Nephron progenitor cell (in vitro differentiated cells): ENCODE data around the gene DNAJC18.

Source experiments
- DNase-seq: peaks from one replicate; pipeline ENCODE4 v3.0.0; 2021
- H3K27ac Mint-ChIP-seq: 2 replicates; pipeline ENCODE4 v1.8.0; 2021; ENCODE audit warnings: mild to moderate bottlenecking, moderate library complexity, mixed read lengths
- H3K27me3 Mint-ChIP-seq: 2 replicates; pipeline ENCODE4 v1.8.0; 2021; ENCODE audit warnings: mild to moderate bottlenecking, low read depth, mixed read lengths; ENCODE audit not compliant: poor library complexity
- H3K36me3 Mint-ChIP-seq: 2 replicates; pipeline ENCODE4 v1.8.0; 2021; ENCODE audit warnings: low read depth, mixed read lengths
- H3K4me1 Mint-ChIP-seq: 2 replicates; pipeline ENCODE4 v1.8.0; 2021; ENCODE audit warnings: mixed read lengths
- H3K4me3 Mint-ChIP-seq: 2 replicates; pipeline ENCODE4 v1.8.0; 2021; ENCODE audit warnings: mild to moderate bottlenecking, moderate library complexity, mixed read lengths
- H3K9me3 Mint-ChIP-seq: 2 replicates; pipeline ENCODE4 v1.8.0; 2021; ENCODE audit warnings: mild to moderate bottlenecking, moderate library complexity, mixed read lengths
- TF ChIP-seq, protein P1 (sequence below): fragments of 200-600 bp; sonication (generic); IDR thresholded peaks from 2 replicates; pipeline ENCODE4 v1.5.0; 2021; ENCODE audit warnings: antibody characterized with exemption

The DNAJC18 gene

DNA sequence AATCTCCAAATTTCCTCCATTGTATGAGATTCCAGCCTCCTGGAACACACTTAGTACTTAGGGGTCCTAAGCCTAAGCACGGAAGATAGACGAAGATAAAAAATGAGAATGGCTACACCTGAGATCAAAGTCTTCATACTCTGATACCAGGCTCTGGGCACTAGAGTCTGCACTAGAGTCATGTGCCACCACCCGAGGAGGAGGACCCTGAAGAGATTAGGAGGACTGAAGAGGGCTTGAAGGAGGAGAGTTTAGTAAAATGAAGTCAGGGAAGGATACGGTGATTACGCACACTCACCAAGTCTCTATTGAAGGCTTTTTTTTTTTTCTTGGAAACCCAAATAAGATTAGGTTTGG is 34.9 kb downstream of the DNAJC18 start:
- H3K27ac Mint-ChIP-seq, result peak overlapping the region; percentile 99
- H3K4me1 Mint-ChIP-seq, result peaks cover 25% of the 10 kb centered on the region
- peak overlapping the region; percentile 93 for H3K4me3 Mint-ChIP-seq
- H3K27me3 Mint-ChIP-seq, result peaks cover 6% of the 10 kb centered on the region
- H3K9me3 Mint-ChIP-seq, result no peaks in the 10 kb centered on the region
- TF ChIP-seq, protein P1, sequence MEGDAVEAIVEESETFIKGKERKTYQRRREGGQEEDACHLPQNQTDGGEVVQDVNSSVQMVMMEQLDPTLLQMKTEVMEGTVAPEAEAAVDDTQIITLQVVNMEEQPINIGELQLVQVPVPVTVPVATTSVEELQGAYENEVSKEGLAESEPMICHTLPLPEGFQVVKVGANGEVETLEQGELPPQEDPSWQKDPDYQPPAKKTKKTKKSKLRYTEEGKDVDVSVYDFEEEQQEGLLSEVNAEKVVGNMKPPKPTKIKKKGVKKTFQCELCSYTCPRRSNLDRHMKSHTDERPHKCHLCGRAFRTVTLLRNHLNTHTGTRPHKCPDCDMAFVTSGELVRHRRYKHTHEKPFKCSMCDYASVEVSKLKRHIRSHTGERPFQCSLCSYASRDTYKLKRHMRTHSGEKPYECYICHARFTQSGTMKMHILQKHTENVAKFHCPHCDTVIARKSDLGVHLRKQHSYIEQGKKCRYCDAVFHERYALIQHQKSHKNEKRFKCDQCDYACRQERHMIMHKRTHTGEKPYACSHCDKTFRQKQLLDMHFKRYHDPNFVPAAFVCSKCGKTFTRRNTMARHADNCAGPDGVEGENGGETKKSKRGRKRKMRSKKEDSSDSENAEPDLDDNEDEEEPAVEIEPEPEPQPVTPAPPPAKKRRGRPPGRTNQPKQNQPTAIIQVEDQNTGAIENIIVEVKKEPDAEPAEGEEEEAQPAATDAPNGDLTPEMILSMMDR, result no peak
- no peak for DNase-seq
- H3K36me3 Mint-ChIP-seq, result peaks cover 4% of the 10 kb centered on the region

DNA sequence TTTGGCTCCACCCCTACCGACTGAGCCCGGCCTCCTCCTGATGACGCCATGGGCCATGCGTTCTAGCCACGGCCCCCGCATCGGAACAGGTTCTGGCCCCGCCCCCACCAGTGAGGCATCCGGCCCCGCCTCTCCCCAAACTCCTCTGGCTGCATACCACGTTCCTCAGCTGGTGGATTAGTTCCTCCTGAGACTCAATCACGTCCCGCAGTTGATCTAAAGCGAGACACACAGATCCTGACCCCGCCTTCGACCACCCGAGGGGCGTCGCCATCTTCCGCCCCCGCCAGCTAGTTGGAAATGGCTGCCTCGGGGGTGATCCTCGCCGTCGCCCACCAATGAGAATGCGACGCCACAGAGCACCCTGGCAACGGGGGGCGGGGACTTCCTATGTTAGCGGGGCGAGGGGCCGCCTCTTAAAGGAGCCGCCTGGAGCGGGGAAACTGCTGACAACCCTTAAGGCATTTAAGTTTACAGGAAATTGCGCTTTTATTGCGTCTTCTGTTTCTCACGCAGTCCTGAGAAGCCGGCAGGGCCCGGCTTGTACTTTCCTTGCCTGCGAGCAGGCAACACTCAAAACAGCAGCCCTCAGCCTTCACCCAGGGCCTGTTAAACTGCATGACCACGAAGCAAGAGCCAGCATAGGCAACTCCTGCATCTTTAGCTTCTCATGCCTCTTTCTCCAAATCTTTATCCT is 35.4 kb downstream of the DNAJC18 start, which contains the start of gene SPATA24:
TSS of gene SPATA24 (minus strand) at position 303 of the 697 bp plus-strand sequence. CDS start at position 274, 29 bp downstream.
- peaks cover 9% of the 10 kb centered on the region for H3K36me3 Mint-ChIP-seq
- peak within 1 kb of the TSS; percentile 99 for H3K27ac Mint-ChIP-seq
- peaks cover 25% of the 10 kb centered on the region for H3K4me1 Mint-ChIP-seq
- DNase-seq, result peak; percentile 97
- TF ChIP-seq, protein P1, result no peak
- H3K4me3 Mint-ChIP-seq, result peak within 1 kb of the TSS; percentile 93
- peaks cover 6% of the 10 kb centered on the region for H3K27me3 Mint-ChIP-seq
- H3K9me3 Mint-ChIP-seq, result no peaks in the 10 kb centered on the region

DNA sequence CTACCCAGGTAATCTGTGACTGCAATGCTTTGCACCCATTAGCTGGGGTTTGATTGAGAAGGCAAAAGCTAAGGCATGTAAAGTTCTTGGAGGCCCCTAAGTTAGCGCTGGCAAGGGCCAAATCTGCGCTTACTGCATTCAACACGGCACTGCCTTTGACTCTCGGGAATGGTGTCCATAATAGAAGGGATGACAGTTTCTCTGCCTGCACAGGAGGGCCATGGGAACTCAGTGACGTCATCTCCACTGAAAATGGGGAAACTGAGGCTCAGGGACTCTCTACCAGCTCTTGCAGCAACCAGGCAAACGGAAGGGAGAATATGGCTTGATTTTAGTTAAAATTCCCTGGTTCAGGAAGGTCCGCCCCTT is 35.9 kb downstream of the DNAJC18 start:
- Mint-ChIP-seq H3K4me3 (peak overlapping the region; percentile 93), H3K27me3 (peaks cover 6% of the 10 kb centered on the region), H3K27ac (peak overlapping the region; percentile 99), H3K36me3 (peaks cover 9% of the 10 kb centered on the region), H3K9me3 (no peaks in the 10 kb centered on the region), H3K4me1 (peaks cover 25% of the 10 kb centered on the region)
- TF ChIP-seq, protein P1, result no peak
- no peak for DNase-seq

DNA sequence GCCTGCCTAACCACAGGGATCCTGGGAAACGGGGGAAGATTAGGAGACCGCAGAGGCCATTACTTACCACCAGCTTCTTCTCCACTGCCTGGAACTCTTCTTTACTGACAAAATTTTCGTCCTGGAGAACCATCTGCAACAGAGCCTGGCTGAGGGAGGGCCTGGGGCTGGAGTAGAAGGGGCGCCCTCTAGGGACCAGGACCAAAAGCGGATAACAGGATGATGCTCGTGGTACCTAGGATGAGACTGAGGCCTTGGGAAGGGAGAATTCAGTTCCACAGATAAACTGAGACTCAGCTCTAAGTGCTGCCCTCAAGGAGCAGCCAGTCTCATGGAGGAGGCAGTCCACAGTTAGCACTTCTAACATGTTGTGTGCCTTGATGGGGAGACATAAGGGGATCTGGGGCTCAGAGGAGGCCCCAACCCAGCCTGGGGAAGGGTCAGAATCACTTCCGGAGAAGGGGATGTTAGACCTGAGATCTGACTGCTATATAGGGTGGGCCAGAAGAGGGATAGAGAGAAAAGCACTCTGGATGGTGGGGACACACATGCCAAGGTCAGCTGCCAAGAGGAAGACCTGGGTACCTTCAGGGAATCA is 36.7 kb downstream of the DNAJC18 start:
- Mint-ChIP-seq H3K4me3 (peak overlapping the region; percentile 93), H3K4me1 (peaks cover 25% of the 10 kb centered on the region), H3K9me3 (no peaks in the 10 kb centered on the region), H3K27ac (peak overlapping the region; percentile 99), H3K27me3 (peaks cover 10% of the 10 kb centered on the region), H3K36me3 (peaks cover 13% of the 10 kb centered on the region)
- TF ChIP-seq, protein P1, result no peak
- no peak for DNase-seq

DNA sequence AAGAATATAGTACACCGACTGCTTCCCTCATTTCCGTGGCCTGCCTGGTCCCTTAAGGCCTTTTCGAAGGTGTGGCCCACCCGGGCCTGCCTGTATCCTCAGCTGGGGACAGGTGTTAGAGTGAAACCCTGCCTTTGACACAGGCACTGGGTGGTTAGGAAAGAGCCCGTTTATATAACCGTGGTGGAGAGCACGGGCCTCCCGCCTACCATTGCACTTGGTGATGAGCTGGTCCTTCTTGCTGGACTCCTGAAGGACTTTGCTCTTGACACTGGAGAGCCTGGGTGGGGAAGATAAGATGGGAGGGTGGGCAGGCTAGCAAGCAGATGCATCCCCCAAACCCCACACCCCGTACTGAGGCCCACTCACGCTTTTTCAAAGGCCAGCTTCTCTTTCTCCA is 37.8 kb downstream of the DNAJC18 start:
- H3K4me1 Mint-ChIP-seq, result peaks cover 25% of the 10 kb centered on the region
- TF ChIP-seq, protein P1, result no peak
- no peak overlapping the region for H3K4me3 Mint-ChIP-seq
- DNase-seq, result no peak
- no peak overlapping the region for H3K27ac Mint-ChIP-seq
- no peaks in the 10 kb centered on the region for H3K9me3 Mint-ChIP-seq
- H3K27me3 Mint-ChIP-seq, result peaks cover 19% of the 10 kb centered on the region
- peaks cover 23% of the 10 kb centered on the region for H3K36me3 Mint-ChIP-seq
